ENCODE measurements around the gene TH.

Gene TH

GRCh38 chr11:2185324-2186085 lies 13.9 kb upstream of the TH start:
- DNase-seq (ENCODE audit: extremely low spot score), result no peak
- TF ChIP-seq CTCF (IDR thresholded peaks at IDR 0.05; ENCODE audit: control extremely low read depth, extremely low read depth, low read depth, missing control alignments), result no peak
- CTCF ChIA-PET, result interaction anchor here (1.0 to 2.7 kb wide), 7 partner anchors 9 to 346 kb away, joined by 3 to 12 read pairs (median 4); no protein-coding TSS in a partner anchor
- POLR2A ChIA-PET, result no interaction called here

GRCh38 chr11:2182692-2183474 lies 11.3 kb upstream of the TH start:
- no peak for TF ChIP-seq CTCF (IDR thresholded peaks at IDR 0.05; ENCODE audit: control extremely low read depth, extremely low read depth, low read depth, missing control alignments)
- ChIA-PET POLR2A (no interaction called here), CTCF (interaction anchor here (2.5 kb wide), 1 partner anchor 12 kb away, joined by 12 read pairs; no protein-coding TSS in a partner anchor)
- DNase-seq (ENCODE audit: extremely low spot score), result no peak

- no peak for TF ChIP-seq CTCF (IDR thresholded peaks at IDR 0.05; ENCODE audit: control extremely low read depth, extremely low read depth, low read depth, missing control alignments)
- no peak for DNase-seq (ENCODE audit: extremely low spot score)
- ChIA-PET POLR2A (no interaction called here), CTCF (no interaction called here)
Observed at GRCh38 chr11:2182075-2182474, 10.5 kb upstream of the TH start.

- POLR2A ChIA-PET, result no interaction called here
- DNase-seq (ENCODE audit: extremely low spot score), result no peak
- no peak for TF ChIP-seq CTCF (IDR thresholded peaks at IDR 0.05; ENCODE audit: control extremely low read depth, extremely low read depth, low read depth, missing control alignments)
- CTCF ChIA-PET, result interaction anchor here (1.1 kb wide), 1 partner anchor 30 kb away, joined by 3 read pairs; no protein-coding TSS in a partner anchor
Observed at GRCh38 chr11:2180789-2181370, 9.3 kb upstream of the TH start.

- DNase-seq (ENCODE audit: extremely low spot score), result no peak
- ChIA-PET CTCF (interaction anchor here (1.1 kb wide), 1 partner anchor 29 kb away, joined by 3 read pairs; no protein-coding TSS in a partner anchor), POLR2A (no interaction called here)
- no peak for TF ChIP-seq CTCF (IDR thresholded peaks at IDR 0.05; ENCODE audit: control extremely low read depth, extremely low read depth, low read depth, missing control alignments)
Observed at GRCh38 chr11:2180347-2180746, 8.7 kb upstream of the TH start.

- no peak for DNase-seq (ENCODE audit: extremely low spot score)
- CTCF ChIA-PET, result interaction anchor here (0.8 to 1.1 kb wide), 3 partner anchors 15 to 241 kb away, joined by 3 read pairs; no protein-coding TSS in a partner anchor
- no peak for TF ChIP-seq CTCF (IDR thresholded peaks at IDR 0.05; ENCODE audit: control extremely low read depth, extremely low read depth, low read depth, missing control alignments)
- POLR2A ChIA-PET, result no interaction called here
Observed at GRCh38 chr11:2179516-2179915, 7.9 kb upstream of the TH start.
